Fibroblast of the aortic adventitia (primary cell): ENCODE data around the gene SLC19A2. TPM values are rescaled to one million over a fixed set of nuclear protein-coding genes. Genes with fewer than 3 reads are reported as not detected.

ENCODE experiments used
- DNase-seq: peaks from one replicate; pipeline ENCODE4 v3.0.0-alpha.2; 2010; ENCODE audit warnings: low read depth
- H3K4me3 ChIP-seq: 2 replicates; pipeline ENCODE4 v1.5.1; 2011; ENCODE audit warnings: low read depth, mild to moderate bottlenecking, control low read depth, low read length, moderate library complexity
- CTCF ChIP-seq: IDR thresholded peaks from 2 replicates; pipeline ENCODE4 v1.5.1; 2011; ENCODE audit warnings: mild to moderate bottlenecking, low read length, control low read depth, inconsistent platforms; ENCODE audit not compliant: insufficient read depth
- total RNA-seq: library from RNA; depleted of rRNA; stranded (reverse); fragments of >200 nt; gene quantifications from 2 replicates; pipeline ENCODE4 v1.2.3, GENCODE V29; 2012; ENCODE audit warnings: low replicate concordance

SLC19A2 gene
- total RNA-seq, 1 donor = 7.7 TPM

- TF ChIP-seq CTCF = no peak
- H3K4me3 ChIP-seq = no peak overlapping the region
Observed at GRCh38 chr1:169452921-169453320, 32.8 kb downstream of the SLC19A2 start.

GRCh38 chr1:169451218-169451824 is 34.4 kb downstream of the SLC19A2 start:
- no peak for TF ChIP-seq CTCF
- DNase-seq = no peak
- H3K4me3 ChIP-seq = no peak overlapping the region

More at GRCh38 chr1:169452921-169453320, 32.8 kb downstream of the SLC19A2 start:
- no peak for DNase-seq

GRCh38 chr1:169443923-169444322 is 41.8 kb downstream of the SLC19A2 start:
- TF ChIP-seq CTCF = no peak
- no peak overlapping the region for H3K4me3 ChIP-seq
- DNase-seq = no peak

- H3K4me3 ChIP-seq = peak within 1 kb of the TSS; percentile 68
- TF ChIP-seq CTCF = no peak
- peak; percentile 42 for DNase-seq
Observed at GRCh38 chr1:169427081-169427641, 58.6 kb downstream of the SLC19A2 start, which contains the start of gene CCDC181. TSS of gene CCDC181 (minus strand) at chr1:169427474. CDS start at chr1:169424927, 2,547 bp downstream.

- no peak for TF ChIP-seq CTCF
- no peak for DNase-seq
- no peak overlapping the region for H3K4me3 ChIP-seq
Observed at GRCh38 chr1:169426174-169426705, 59.5 kb downstream of the SLC19A2 start.

GRCh38 chr1:169421309-169421708 is 64.4 kb downstream of the SLC19A2 start:
- no peak for DNase-seq
- no peak overlapping the region for H3K4me3 ChIP-seq
- no peak for TF ChIP-seq CTCF

GRCh38 chr1:169414952-169415351 is 70.8 kb downstream of the SLC19A2 start:
- H3K4me3 ChIP-seq = no peak overlapping the region
- DNase-seq = no peak
- no peak for TF ChIP-seq CTCF
